Heart left ventricle (tissue), 16 donors: Measurements from ENCODE around the gene GALNT2. TPM values are rescaled to one million over a fixed set of nuclear protein-coding genes. Genes with fewer than 3 reads are reported as not detected.
A peak's percentile ranks its signal among the peaks of the same experiment; 100 is the strongest.

ENCODE experiments used
- ATAC-seq, 4 donors: fragments of 200-7000 bp; cut with Tn5 transposase; one replicate each; pipeline ENCODE4 v1.9.1; 2020 to 2022; ENCODE audit warnings: moderate library complexity in 4 of 4, mild to moderate bottlenecking in 3 of 4, moderate number of reproducible peaks in 1 of 4
- DNase-seq, 5 donors: peaks; one replicate each; pipeline ENCODE4 v3.0.0-alpha.2; 2020
- H3K27ac ChIP-seq, 12 donors: fragments of 200-600 bp; sonication (generic) in 4 of 12; one replicate each; pipeline versions ENCODE4 v1.5.0 to v1.8.0; 2016 to 2022; ENCODE audit warnings: mild to moderate bottlenecking in 2 of 12
- H3K27me3 ChIP-seq, 9 donors: fragments of 200-600 bp; sonication (generic) in 2 of 9; one replicate each; pipeline versions ENCODE4 v1.5.1 to v1.8.0; 2016 to 2022; ENCODE audit warnings: mild to moderate bottlenecking in 3 of 9
- H3K36me3 ChIP-seq, 9 donors: fragments of 200-600 bp; sonication (generic) in 2 of 9; one replicate each; pipeline versions ENCODE4 v1.5.0 to v1.8.0; 2018 to 2022; ENCODE audit warnings: mild to moderate bottlenecking in 2 of 9
- H3K4me1 ChIP-seq, 12 donors: fragments of 200-600 bp; sonication (generic) in 4 of 12; one replicate each; pipeline versions ENCODE4 v1.5.0 to v1.8.0; 2016 to 2022; ENCODE audit warnings: mild to moderate bottlenecking in 3 of 12
- H3K4me3 ChIP-seq, 12 donors: fragments of 200-600 bp; sonication (generic) in 4 of 12; one replicate each; pipeline versions ENCODE4 v1.5.0 to v1.8.0; 2017 to 2022; ENCODE audit warnings: mild to moderate bottlenecking in 9 of 12, moderate library complexity in 4 of 12
- H3K9me3 ChIP-seq, 12 donors: fragments of 200-600 bp; sonication (generic) in 4 of 12; one replicate each; pipeline versions ENCODE4 v1.5.0 to v1.8.0; 2016 to 2022; ENCODE audit warnings: mild to moderate bottlenecking in 1 of 12
- CTCF ChIP-seq, 12 donors: fragments of 200-600 bp; sonication (generic) in 4 of 12; IDR thresholded peaks; one replicate each; pipeline versions ENCODE4 v1.5.0 to v1.8.0; 2018 to 2022; ENCODE audit warnings: antibody characterized with exemption in 12 of 12, mild to moderate bottlenecking in 5 of 12
- POLR2A ChIP-seq, 2 donors: fragments of 450-650 bp; IDR thresholded peaks; one replicate each; pipeline ENCODE4 v1.6.1; 2017; ENCODE audit warnings: antibody characterized with exemption in 2 of 2, mild to moderate bottlenecking in 2 of 2, moderate library complexity in 2 of 2
- WGBS, 4 donors: extraction: QIAGEN DNeasy Blood & Tissue Kit in 2 of 4; methylation state at CpG; one replicate each; pipeline versions ENCODE4 v1.1.5 to v1.1.7; 2013 to 2018; 5-methylcytosine and 5-hydroxymethylcytosine counted together
- intact Hi-C, 10 donors: fragments of 100-400 bp; cut with DNase I; formaldehyde crosslinking; loops; one replicate each; pipeline versions ENCODE4 v1.11.1 to v1.14.2; 2022
- polyA plus RNA-seq, 2 donors: library from polyadenylated mRNA; stranded (reverse); fragments of 200-250 nt; gene quantifications; one replicate each; pipeline ENCODE4 v1.2.3, GENCODE V29; 2013
- total RNA-seq, 9 donors: library from RNA; depleted of rRNA in 2 of 9; stranded (reverse); fragments of >200 nt in 2 of 9; fragmentation: NEBNext Ultra II Directional in 3 of 9; extraction: Animal tissue kit (Norgen Biotek cat#: 25700) in 3 of 9; gene quantifications; one replicate each; pipeline versions ENCODE4 v1.1.0 to v1.2.4, GENCODE V29; 2016 to 2023
- donor health status: ischemic (EF 13 %, LVEDD 7.1; RV severe dilation, severe dysfunction).
- donor health status: healthy with polysubstance abuse.
- donor health status: DM: no; HTN: yes; CAD: no.
- donor health status: DM: no; HTN: no; CAD: no.
- donor health status: ischemic (EF 25% LVEDD 6.9; RV normal size, moderate dysfunction).
- donor health status: ischemic (EF 25% LVEDD 5.7; RV mildly dilated, moderate dysfunction).
- donor health status: healthy.
- donor health status: DM: yes; HTN: yes; CAD: no.
- donor health status: ischemic (EF 35%, LVEDD 5.7; RV mildly dilated, moderate dysfunction).
- donor health status: nonischemic (EF 11% LVEDD 7.7; RV severe dilation, severe dysfunction).
- donor health status: DM: yes; HTN: yes; CAD: no.
- donor health status: PGD.
- donor health status: ischemic (EF 29% LVEDD 5.4; RV normal size, mild dysfunction).
- donor health status: nonischemic (EF 23%, LVEDD 6.1; RV moderate dilation, normal function).

The GALNT2 gene
- total and polyA plus RNA-seq, 11 donors = 10.1 to 44.9 (median 31.6) TPM

DNA sequence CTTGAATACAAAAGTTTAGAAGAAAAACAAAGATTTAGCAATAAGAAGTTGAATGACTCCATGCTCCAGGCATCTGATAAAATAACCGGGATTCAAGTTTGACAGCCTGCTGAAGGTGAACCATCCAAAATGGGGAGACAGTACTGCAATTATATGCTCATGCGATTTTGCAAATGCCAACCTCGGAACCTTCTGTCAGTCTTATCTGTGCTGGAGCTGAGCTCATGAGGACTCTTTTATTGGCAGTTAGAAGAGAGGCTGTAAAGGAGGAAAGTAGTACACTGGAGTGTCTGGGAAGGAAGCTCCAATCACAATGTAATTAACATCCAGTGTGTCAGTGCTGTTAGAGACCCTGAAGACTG, 170.0 kb downstream of the GALNT2 start:
- peaks cover 0 to 14% (median 5%) of the 10 kb centered on the region in 12 donors for H3K4me1 ChIP-seq
- ATAC-seq = peak in 2 of 4 donors; percentile 58 to 64

DNA sequence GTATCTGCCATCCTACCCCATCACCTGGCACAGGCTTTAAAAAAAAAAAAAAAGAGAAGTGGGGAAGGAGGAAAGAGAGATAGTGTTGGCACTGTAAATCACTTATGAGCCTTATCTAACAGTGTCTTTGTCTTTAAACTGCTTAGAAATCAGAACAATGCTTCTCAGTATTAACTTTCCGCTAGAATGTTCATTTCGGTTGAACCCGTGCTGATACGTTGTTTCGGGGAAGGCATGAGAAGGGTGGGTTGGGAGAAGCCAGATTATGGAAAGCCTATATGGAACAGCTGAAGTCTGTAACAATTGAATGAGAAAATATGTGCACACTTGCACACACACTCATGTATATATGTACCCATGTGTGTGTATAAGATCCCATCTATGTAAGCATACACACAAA, 170.8 kb downstream of the GALNT2 start:
- Histone ChIP-seq H3K4me1 (peaks cover 0 to 8% (median under 1%) of the 10 kb centered on the region in 12 donors), H3K36me3 (peaks cover 0 to 40% (median 8%) of the 10 kb centered on the region in 9 donors), H3K27me3 (no peaks in the 10 kb centered on the region), H3K27ac (no peak overlapping the region), H3K4me3 (no peak overlapping the region), H3K9me3 (peaks cover 0 to 9% (median 0%) of the 10 kb centered on the region in 12 donors)
- intact Hi-C loops = no loop called here
- TF ChIP-seq CTCF (IDR thresholded peaks at IDR 0.05) = no peak
- TF ChIP-seq POLR2A (IDR thresholded peaks at IDR 0.05) = no peak
- ATAC-seq (no peak), DNase-seq (no peak)
- 95 to 98% (median 97%) methylated on average over 5 of the region's 5 CpGs for WGBS, 4 donors

More for the DNA sequence above, 170.0 kb downstream of the GALNT2 start:
- Histone ChIP-seq H3K27me3 (no peaks in the 10 kb centered on the region), H3K9me3 (peaks cover 0 to 9% (median 0%) of the 10 kb centered on the region in 12 donors), H3K27ac (no peak overlapping the region), H3K4me3 (no peak overlapping the region), H3K36me3 (peaks cover 0 to 32% (median 6%) of the 10 kb centered on the region in 9 donors)
- DNase-seq = no peak
- intact Hi-C loops = no loop called here
- TF ChIP-seq POLR2A (IDR thresholded peaks at IDR 0.05) (no peak), CTCF (IDR thresholded peaks at IDR 0.05) (no peak)
- WGBS, 4 donors = 42 to 53% (median 45%) methylated on average over 3 of the region's 3 CpGs

DNA sequence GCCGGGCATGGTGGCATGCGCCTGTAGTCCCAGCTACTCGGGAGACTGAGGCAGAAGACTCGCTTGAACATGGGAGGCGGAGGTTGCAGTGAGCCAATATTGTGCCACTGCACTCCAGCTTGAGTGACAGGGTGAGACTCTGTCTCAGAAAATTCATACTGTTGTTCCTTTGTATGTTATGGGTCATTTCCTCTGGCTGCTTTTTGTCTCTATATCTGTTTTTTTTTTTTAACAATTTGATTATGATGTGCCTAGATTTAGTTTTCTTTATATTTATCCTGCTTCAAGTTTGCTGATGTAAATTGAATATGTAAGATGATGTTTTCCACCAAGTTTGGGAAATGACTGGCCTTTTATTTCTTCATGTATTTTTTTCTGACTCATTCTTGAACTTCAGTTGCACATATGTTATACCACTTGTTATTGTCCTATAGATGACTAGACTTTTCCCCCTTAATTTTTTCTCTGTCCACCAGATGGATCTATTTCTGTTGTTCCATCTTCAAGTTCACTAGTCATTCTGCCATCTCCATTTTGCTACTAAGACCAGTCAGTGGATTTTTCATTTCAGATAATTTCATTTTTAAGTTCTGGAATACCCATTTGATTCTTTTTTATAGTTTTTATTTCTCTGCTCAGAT, 173.5 kb downstream of the GALNT2 start:
- H3K4me3 ChIP-seq = no peak overlapping the region
- no peak for DNase-seq
- intact Hi-C loops = no loop called here
- H3K27me3 ChIP-seq = no peaks in the 10 kb centered on the region
- 92 to 98% (median 97%) methylated on average over 5 of the region's 5 CpGs for WGBS, 4 donors
- H3K27ac ChIP-seq = no peak overlapping the region
- peaks cover 0 to 8% (median 0%) of the 10 kb centered on the region in 12 donors for H3K4me1 ChIP-seq
- H3K36me3 ChIP-seq = peaks cover 0 to 66% (median 27%) of the 10 kb centered on the region in 9 donors
- H3K9me3 ChIP-seq = peaks cover 0 to 9% (median 0%) of the 10 kb centered on the region in 12 donors
- ATAC-seq = no peak
- TF ChIP-seq CTCF (IDR thresholded peaks at IDR 0.05) = no peak
- TF ChIP-seq POLR2A (IDR thresholded peaks at IDR 0.05) = no peak

- Histone ChIP-seq H3K4me3 (no peak overlapping the region), H3K27me3 (no peaks in the 10 kb centered on the region), H3K9me3 (peaks cover 0 to 9% (median 0%) of the 10 kb centered on the region in 12 donors), H3K4me1 (peaks cover 0 to 2% (median 0%) of the 10 kb centered on the region in 12 donors), H3K27ac (no peak overlapping the region), H3K36me3 (peaks cover 0 to 74% (median 41%) of the 10 kb centered on the region in 9 donors)
- intact Hi-C loops = no loop called here
- 95 to 98% (median 96%) methylated on average over 6 of the region's 6 CpGs for WGBS, 4 donors
- ATAC-seq (no peak), DNase-seq (no peak)
- TF ChIP-seq CTCF (IDR thresholded peaks at IDR 0.05) (no peak), POLR2A (IDR thresholded peaks at IDR 0.05) (no peak)
Observed at GRCh38 chr1:230242326-230242725, 175.3 kb downstream of the GALNT2 start.
